Lung (tissue), 12 donors: ENCODE data around the gene TEX22. TPM values are rescaled to one million over a fixed set of nuclear protein-coding genes. Genes with fewer than 3 reads are reported as not detected.

Experiments
- ATAC-seq: fragments of 200-7000 bp; cut with Tn5 transposase; one replicate; pipeline ENCODE4 v1.9.1; 2020; ENCODE audit warnings: moderate number of reproducible peaks; ENCODE audit not compliant: insufficient read depth, low FRiP score
- DNase-seq, 3 donors: peaks; one replicate each; pipeline ENCODE4 v3.0.0-alpha.2; 2013 to 2017
- H3K27ac ChIP-seq, 2 donors: one replicate each; pipeline ENCODE4 v1.5.1; 2013; ENCODE audit warnings: mild to moderate bottlenecking in 2 of 2, moderate library complexity in 2 of 2, control low read depth in 1 of 2, inconsistent platforms in 1 of 2, low read depth in 1 of 2, low read length in 1 of 2
- H3K27me3 ChIP-seq, 3 donors: one replicate each; pipeline ENCODE4 v1.5.1; 2013; ENCODE audit warnings: low read length in 2 of 3; ENCODE audit not compliant: control insufficient read depth in 3 of 3, insufficient read depth in 3 of 3
- H3K36me3 ChIP-seq, 4 donors: one replicate each; pipeline ENCODE4 v1.5.1; 2013; ENCODE audit warnings: low read length in 4 of 4, mild to moderate bottlenecking in 1 of 4, moderate library complexity in 1 of 4; ENCODE audit not compliant: control insufficient read depth in 4 of 4, insufficient read depth in 4 of 4
- H3K4me1 ChIP-seq, 5 donors: one replicate each; pipeline ENCODE4 v1.5.1; 2013; ENCODE audit warnings: low read length in 5 of 5, mild to moderate bottlenecking in 2 of 5, moderate library complexity in 1 of 5; ENCODE audit not compliant: control insufficient read depth in 5 of 5, insufficient read depth in 5 of 5
- H3K4me3 ChIP-seq: one replicate; pipeline ENCODE4 v1.5.1; 2013; ENCODE audit warnings: mild to moderate bottlenecking, control low read depth, moderate library complexity
- H3K9ac ChIP-seq, 2 donors: one replicate each; pipeline ENCODE4 v1.5.1; 2013; ENCODE audit warnings: low read length in 2 of 2, control low read depth in 1 of 2; ENCODE audit not compliant: insufficient read depth in 1 of 2
- H3K9me3 ChIP-seq, 4 donors: one replicate each; pipeline ENCODE4 v1.5.1; 2013; ENCODE audit warnings: low read length in 3 of 4, mild to moderate bottlenecking in 1 of 4, moderate library complexity in 1 of 4; ENCODE audit not compliant: control insufficient read depth in 4 of 4, insufficient read depth in 3 of 4
- CTCF ChIP-seq: IDR thresholded peaks from 2 replicates; pipeline ENCODE4 v1.5.1; 2012; ENCODE audit warnings: mild to moderate bottlenecking; ENCODE audit errors: control extremely low read depth, extremely low read depth
- WGBS, 2 donors: extraction: QIAGEN DNeasy Blood & Tissue Kit; methylation state at CpG; one replicate each; pipeline ENCODE4 v1.1.7; 2013; 5-methylcytosine and 5-hydroxymethylcytosine counted together
- polyA plus RNA-seq, 2 donors: library from polyadenylated mRNA; stranded (reverse); fragments of 200-250 nt; gene quantifications; one replicate each; pipeline ENCODE4 v1.2.1, GENCODE V29; 2013
- total RNA-seq, 2 donors: library from RNA; depleted of rRNA in 1 of 2; stranded (reverse); fragments of >200 nt in 1 of 2; gene quantifications; one replicate each; pipeline ENCODE4 v1.2.1, GENCODE V29; 2014 to 2021
- donor health status: control.
- donor health status: control.
- donor health status: Bipolar disorder and iron deficiency.
- donor health status: healthy.
- donor health status: DM: yes; HTN: yes; CAD: no.

The TEX22 gene
- total and polyA plus RNA-seq, 4 donors: 0.17 to 2.1 (median 0.29) TPM

- WGBS, 2 donors: 93 to 94% methylated on average over 40 of the region's 40 CpGs
- peaks cover 0 to 22% (median 3%) of the 10 kb centered on the region in 4 donors for H3K36me3 ChIP-seq
- H3K27ac ChIP-seq: no peak overlapping the region
- H3K9ac ChIP-seq: no peak overlapping the region
- H3K4me1 ChIP-seq: peaks cover 0 to 8% (median 0%) of the 10 kb centered on the region in 5 donors
- H3K4me3 ChIP-seq: no peak overlapping the region
- TF ChIP-seq CTCF: no peak
- no peak for ATAC-seq
- DNase-seq: no peak
- no peaks in the 10 kb centered on the region for H3K9me3 ChIP-seq
- H3K27me3 ChIP-seq: no peaks in the 10 kb centered on the region
Measured at GRCh38 chr14:105392131-105393090, 5.9 kb upstream of the TEX22 start.

- H3K36me3 ChIP-seq: peaks cover 0 to 17% (median 3%) of the 10 kb centered on the region in 4 donors
- H3K27me3 ChIP-seq: no peaks in the 10 kb centered on the region
- peaks cover 0 to 12% (median 0%) of the 10 kb centered on the region in 5 donors for H3K4me1 ChIP-seq
- ATAC-seq (no peak), DNase-seq (no peak)
- no peak for TF ChIP-seq CTCF
- no peak overlapping the region for H3K4me3 ChIP-seq
- H3K9ac ChIP-seq: no peak overlapping the region
- WGBS, 2 donors: 94 to 96% methylated on average over 14 of the region's 14 CpGs
- H3K9me3 ChIP-seq: no peaks in the 10 kb centered on the region
- no peak overlapping the region for H3K27ac ChIP-seq
Measured at GRCh38 chr14:105393151-105393550, 5.2 kb upstream of the TEX22 start.

- no peak for DNase-seq
- H3K9ac ChIP-seq: no peak overlapping the region
- no peak overlapping the region for H3K4me3 ChIP-seq
- H3K27ac ChIP-seq: no peak overlapping the region
- no peak for TF ChIP-seq CTCF
- WGBS, 2 donors: 88 to 89% methylated on average over 25 of the region's 25 CpGs
- H3K9me3 ChIP-seq: no peaks in the 10 kb centered on the region
- peaks cover 0 to 23% (median 7%) of the 10 kb centered on the region in 5 donors for H3K4me1 ChIP-seq
- H3K27me3 ChIP-seq: no peaks in the 10 kb centered on the region
- peaks cover 0 to 16% (median 8%) of the 10 kb centered on the region in 4 donors for H3K36me3 ChIP-seq
- ATAC-seq: no peak
Measured at GRCh38 chr14:105394714-105395537, 3.4 kb upstream of the TEX22 start.
